Neural progenitor cell (in vitro differentiated cells): ENCODE data around the gene GSG1L. TPM values are rescaled to one million over a fixed set of nuclear protein-coding genes. Genes with fewer than 3 reads are reported as not detected.
A peak's percentile ranks its signal among the peaks of the same experiment; 100 is the strongest.

Source experiments
- DNase-seq: peaks from one replicate; pipeline ENCODE4 v3.0.0-alpha.2; 2016; ENCODE audit warnings: low spot score
- H2AFZ ChIP-seq: fragments of 200-600 bp; sonication (generic); replicated peaks from 2 replicates; pipeline ENCODE4 v1.6.1; 2016; ENCODE audit warnings: antibody characterized with exemption
- H3F3A ChIP-seq: fragments of 200-600 bp; sonication (generic); 2 replicates; pipeline ENCODE4 v1.6.1; 2016; ENCODE audit warnings: antibody characterized with exemption, low read depth
- H3K27ac ChIP-seq: fragments of 200-600 bp; sonication (generic); 2 replicates; pipeline ENCODE4 v1.5.1; 2016; ENCODE audit warnings: mild to moderate bottlenecking
- H3K27me3 ChIP-seq: fragments of 200-600 bp; sonication (generic); 2 replicates; pipeline ENCODE4 v1.6.1; 2016; ENCODE audit warnings: mild to moderate bottlenecking, moderate library complexity
- H3K36me3 ChIP-seq: fragments of 200-600 bp; sonication (generic); 2 replicates; pipeline ENCODE4 v1.5.1; 2016
- H3K4me1 ChIP-seq: fragments of 200-600 bp; sonication (generic); 2 replicates; pipeline ENCODE4 v1.6.1; 2016; ENCODE audit warnings: mixed run types
- H3K4me2 ChIP-seq: fragments of 200-600 bp; sonication (generic); 2 replicates; pipeline ENCODE4 v1.6.1; 2016
- H3K4me3 ChIP-seq: fragments of 200-600 bp; sonication (generic); 2 replicates; pipeline ENCODE4 v1.5.1; 2016
- H3K79me2 ChIP-seq: fragments of 200-600 bp; sonication (generic); 2 replicates; pipeline ENCODE4 v1.6.1; 2016; ENCODE audit warnings: low read depth
- H3K9ac ChIP-seq: fragments of 200-600 bp; sonication (generic); 2 replicates; pipeline ENCODE4 v1.6.1; 2016
- H3K9me3 ChIP-seq: fragments of 200-600 bp; sonication (generic); 2 replicates; pipeline ENCODE4 v1.5.1; 2016; ENCODE audit warnings: low read depth
- H4K20me1 ChIP-seq: fragments of 200-600 bp; sonication (generic); 2 replicates; pipeline ENCODE4 v1.6.1; 2016; ENCODE audit warnings: low read depth
- H3K27ac Mint-ChIP-seq: 3 replicates; pipeline ENCODE4 v1.8.0; 2021; ENCODE audit warnings: mixed read lengths
- H3K27me3 Mint-ChIP-seq: 2 replicates; pipeline ENCODE4 v1.8.0; 2022; ENCODE audit warnings: low read depth, mild to moderate bottlenecking, inconsistent platforms, moderate library complexity, mixed read lengths; ENCODE audit not compliant: insufficient read depth
- H3K36me3 Mint-ChIP-seq: 3 replicates; pipeline ENCODE4 v1.8.0; 2021; ENCODE audit warnings: mixed read lengths
- H3K4me1 Mint-ChIP-seq: 3 replicates; pipeline ENCODE4 v1.8.0; 2021; ENCODE audit warnings: mixed read lengths
- H3K4me3 Mint-ChIP-seq: 3 replicates; pipeline ENCODE4 v1.8.0; 2021; ENCODE audit warnings: mild to moderate bottlenecking, moderate library complexity, mixed read lengths
- H3K9me3 Mint-ChIP-seq: 3 replicates; pipeline ENCODE4 v1.8.0; 2020; ENCODE audit warnings: mixed read lengths
- EZH2 ChIP-seq: fragments of 200-600 bp; sonication (generic); IDR thresholded peaks from 2 replicates; pipeline ENCODE4 v1.6.1; 2017; ENCODE audit warnings: antibody characterized with exemption, mild to moderate bottlenecking, moderate library complexity
- EZH2phosphoT487 ChIP-seq: fragments of 200-600 bp; sonication (generic); IDR thresholded peaks from 2 replicates; pipeline ENCODE4 v1.6.1; 2017; ENCODE audit warnings: antibody characterized with exemption
- total RNA-seq: library from RNA; depleted of rRNA; stranded (reverse); fragments of >200 nt; gene quantifications from 2 replicates; pipeline ENCODE4 v1.2.3, GENCODE V29; 2015; ENCODE audit warnings: low replicate concordance
- TF ChIP-seq, protein P1 (sequence below): fragments of 200-600 bp; sonication (generic); IDR thresholded peaks from 2 replicates; pipeline ENCODE4 v1.5.1; 2017; ENCODE audit warnings: antibody characterized with exemption, mild to moderate bottlenecking

GSG1L gene
- total RNA-seq, 1 donor from 2014 or later: not detected

DNA sequence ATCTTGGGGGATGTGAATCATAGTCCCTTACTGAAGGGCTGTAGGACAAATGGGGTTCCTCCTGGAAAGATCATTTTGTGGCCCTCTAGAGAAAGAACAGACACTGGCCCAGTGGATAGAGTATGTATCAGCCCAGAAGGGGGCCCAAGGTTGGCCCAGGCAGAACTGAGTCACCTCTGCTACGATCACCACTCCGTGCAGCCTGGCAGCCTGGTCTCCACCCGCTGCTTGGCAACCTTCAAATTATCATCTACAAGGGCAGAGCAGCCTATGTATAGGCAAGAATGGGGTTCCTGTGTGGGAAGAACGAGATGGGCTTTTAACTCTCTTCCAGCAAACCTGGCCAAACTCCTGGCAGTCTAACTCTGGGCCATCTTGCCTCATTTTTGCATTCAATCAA is 61.9 kb downstream of the GSG1L start:
- H3K27ac Mint-ChIP-seq: peak overlapping the region; percentile 33

DNA sequence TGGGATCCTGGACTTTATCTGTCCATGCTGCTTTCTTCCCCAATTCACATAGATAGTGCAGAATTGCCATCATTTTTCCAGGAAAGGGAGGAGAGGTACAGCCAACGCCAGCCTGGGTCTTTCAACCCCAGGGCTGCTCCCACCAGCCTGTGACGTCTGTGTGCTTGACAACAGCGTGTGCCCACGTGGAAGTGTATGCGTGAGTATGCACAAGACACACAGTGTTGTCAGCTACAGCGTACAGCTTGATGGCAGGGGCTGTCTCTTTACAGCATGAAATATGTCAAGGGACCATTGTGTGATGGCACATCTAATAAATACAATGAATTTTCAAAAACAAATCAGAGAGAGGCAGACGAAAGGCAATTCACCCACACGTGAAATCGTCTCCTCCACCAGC is 62.3 kb downstream of the GSG1L start:
- no peaks in the 10 kb centered on the region for H3F3A ChIP-seq

More for the DNA sequence above, 61.9 kb downstream of the GSG1L start:
- H3K36me3 Mint-ChIP-seq: no peaks in the 10 kb centered on the region
- H3K4me1 Mint-ChIP-seq: peaks cover 4% of the 10 kb centered on the region
- Histone ChIP-seq H3K9ac (no peak overlapping the region), H3K4me3 (no peak overlapping the region), H3K27me3 (no peaks in the 10 kb centered on the region), H3K79me2 (no peaks in the 10 kb centered on the region), H3F3A (no peaks in the 10 kb centered on the region), H4K20me1 (no peaks in the 10 kb centered on the region), H3K4me1 (no peaks in the 10 kb centered on the region), H3K27ac (no peak overlapping the region), H3K4me2 (no peak overlapping the region), H3K36me3 (no peaks in the 10 kb centered on the region), H2AFZ (no peak overlapping the region), H3K9me3 (no peaks in the 10 kb centered on the region)
- H3K4me3 Mint-ChIP-seq: no peak overlapping the region
- no peak for DNase-seq
- TF ChIP-seq, protein P1, sequence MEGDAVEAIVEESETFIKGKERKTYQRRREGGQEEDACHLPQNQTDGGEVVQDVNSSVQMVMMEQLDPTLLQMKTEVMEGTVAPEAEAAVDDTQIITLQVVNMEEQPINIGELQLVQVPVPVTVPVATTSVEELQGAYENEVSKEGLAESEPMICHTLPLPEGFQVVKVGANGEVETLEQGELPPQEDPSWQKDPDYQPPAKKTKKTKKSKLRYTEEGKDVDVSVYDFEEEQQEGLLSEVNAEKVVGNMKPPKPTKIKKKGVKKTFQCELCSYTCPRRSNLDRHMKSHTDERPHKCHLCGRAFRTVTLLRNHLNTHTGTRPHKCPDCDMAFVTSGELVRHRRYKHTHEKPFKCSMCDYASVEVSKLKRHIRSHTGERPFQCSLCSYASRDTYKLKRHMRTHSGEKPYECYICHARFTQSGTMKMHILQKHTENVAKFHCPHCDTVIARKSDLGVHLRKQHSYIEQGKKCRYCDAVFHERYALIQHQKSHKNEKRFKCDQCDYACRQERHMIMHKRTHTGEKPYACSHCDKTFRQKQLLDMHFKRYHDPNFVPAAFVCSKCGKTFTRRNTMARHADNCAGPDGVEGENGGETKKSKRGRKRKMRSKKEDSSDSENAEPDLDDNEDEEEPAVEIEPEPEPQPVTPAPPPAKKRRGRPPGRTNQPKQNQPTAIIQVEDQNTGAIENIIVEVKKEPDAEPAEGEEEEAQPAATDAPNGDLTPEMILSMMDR: no peak
- TF ChIP-seq EZH2phosphoT487: no peak
- TF ChIP-seq EZH2: no peak
- peaks cover 4% of the 10 kb centered on the region for H3K27me3 Mint-ChIP-seq
- H3K9me3 Mint-ChIP-seq: no peaks in the 10 kb centered on the region

DNA sequence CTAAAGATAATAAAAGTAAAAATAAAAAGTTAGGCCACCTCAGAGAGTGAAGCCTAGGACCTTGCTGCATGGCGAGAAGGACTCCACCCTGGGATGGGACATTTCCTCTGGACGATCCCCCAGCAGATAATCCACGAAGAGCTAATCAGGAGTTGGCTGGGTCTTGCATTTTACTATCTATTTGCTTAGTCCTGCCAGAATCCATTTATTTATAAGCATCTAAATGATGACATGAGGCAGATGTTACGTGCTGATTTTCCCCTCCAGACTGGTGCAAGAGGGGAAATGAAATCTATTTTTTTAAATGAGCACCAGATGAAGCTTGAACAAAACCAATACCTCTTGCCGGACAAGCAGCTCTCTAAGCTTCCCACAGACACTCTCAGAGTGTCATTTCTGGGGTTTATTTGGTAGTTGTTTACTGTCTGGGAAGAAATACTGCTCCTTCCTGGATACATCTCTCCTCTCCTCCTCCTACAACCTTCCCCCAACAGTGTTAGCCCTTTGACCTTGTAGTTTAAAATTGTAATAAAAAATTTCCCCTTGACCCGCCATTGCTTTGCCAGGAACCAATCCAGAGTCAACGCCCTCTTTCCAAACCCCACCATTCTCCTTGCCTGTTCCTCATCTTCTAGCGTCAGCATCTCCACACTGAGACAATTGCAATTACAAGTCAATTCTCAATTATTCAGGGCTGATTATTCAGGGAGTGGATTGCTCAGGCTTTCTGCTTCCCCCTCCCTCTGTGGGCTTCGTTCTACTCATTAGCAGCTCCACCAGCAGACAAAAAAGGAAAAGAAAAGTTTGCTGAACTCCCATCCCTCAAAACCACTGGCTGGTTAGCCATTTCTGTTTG is 63.0 kb downstream of the GSG1L start:
- no peaks in the 10 kb centered on the region for H3K4me1 ChIP-seq
- TF ChIP-seq EZH2phosphoT487 (no peak), EZH2 (no peak)
- TF ChIP-seq, protein P1: no peak
- no peak overlapping the region for H3K27ac Mint-ChIP-seq

More for the DNA sequence above, 62.3 kb downstream of the GSG1L start:
- Mint-ChIP-seq H3K4me3 (no peak overlapping the region), H3K9me3 (no peaks in the 10 kb centered on the region), H3K27me3 (peaks cover 4% of the 10 kb centered on the region), H3K27ac (no peak overlapping the region), H3K4me1 (peaks cover 4% of the 10 kb centered on the region), H3K36me3 (no peaks in the 10 kb centered on the region)
- no peak overlapping the region for H3K27ac ChIP-seq
- no peak overlapping the region for H2AFZ ChIP-seq
- no peak overlapping the region for H3K9ac ChIP-seq
- no peaks in the 10 kb centered on the region for H4K20me1 ChIP-seq
- no peak overlapping the region for H3K4me2 ChIP-seq
- DNase-seq: no peak
- no peak overlapping the region for H3K4me3 ChIP-seq
- H3K4me1 ChIP-seq: no peaks in the 10 kb centered on the region
- TF ChIP-seq EZH2 (no peak), EZH2phosphoT487 (no peak)
- TF ChIP-seq, protein P1: no peak
- no peaks in the 10 kb centered on the region for H3K27me3 ChIP-seq
- H3K9me3 ChIP-seq: no peaks in the 10 kb centered on the region
- no peaks in the 10 kb centered on the region for H3K36me3 ChIP-seq
- H3K79me2 ChIP-seq: no peaks in the 10 kb centered on the region

More for the DNA sequence above, 63.0 kb downstream of the GSG1L start:
- no peaks in the 10 kb centered on the region for H3K27me3 ChIP-seq
- Mint-ChIP-seq H3K9me3 (no peaks in the 10 kb centered on the region), H3K4me3 (no peak overlapping the region), H3K36me3 (no peaks in the 10 kb centered on the region), H3K4me1 (peaks cover 4% of the 10 kb centered on the region), H3K27me3 (peaks cover 4% of the 10 kb centered on the region)
- H3K4me2 ChIP-seq: no peak overlapping the region
- no peak for DNase-seq
- H3K27ac ChIP-seq: no peak overlapping the region
- no peak overlapping the region for H3K4me3 ChIP-seq
- H2AFZ ChIP-seq: no peak overlapping the region
- H3K9ac ChIP-seq: no peak overlapping the region
- no peaks in the 10 kb centered on the region for H3K79me2 ChIP-seq
- H3K9me3 ChIP-seq: no peaks in the 10 kb centered on the region
- H3F3A ChIP-seq: no peaks in the 10 kb centered on the region
- no peaks in the 10 kb centered on the region for H4K20me1 ChIP-seq
- no peaks in the 10 kb centered on the region for H3K36me3 ChIP-seq
